Neural progenitor cell (in vitro differentiated cells): ENCODE results near the gene CYB5D1.

Experiments
- CTCF ChIP-seq: fragments of 200-600 bp; sonication (generic); IDR thresholded peaks from 2 replicates; pipeline ENCODE4 v1.5.1; 2017; ENCODE audit warnings: antibody characterized with exemption, mild to moderate bottlenecking
- EZH2phosphoT487 ChIP-seq: fragments of 200-600 bp; sonication (generic); IDR thresholded peaks from 2 replicates; pipeline ENCODE4 v1.6.1; 2017; ENCODE audit warnings: antibody characterized with exemption

DNA sequence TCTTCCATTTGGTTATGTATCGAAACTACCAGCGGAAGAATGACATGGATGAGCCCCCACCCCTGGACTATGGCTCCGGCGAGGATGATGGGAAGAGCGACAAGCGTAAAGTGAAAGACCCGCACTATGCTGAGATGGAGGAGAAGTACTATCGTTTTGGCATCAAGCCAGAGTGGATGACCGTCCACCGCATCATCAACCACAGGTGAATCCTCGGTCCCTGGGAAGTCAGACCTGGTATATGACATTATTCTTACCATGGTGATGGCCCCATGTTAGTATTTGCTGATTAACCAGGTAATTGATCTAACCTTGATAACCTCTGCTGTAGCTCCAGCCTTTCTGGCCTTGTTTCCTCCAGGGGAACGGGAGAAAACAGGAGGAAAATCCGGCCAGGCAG, 39.3 kb downstream of the CYB5D1 start:
- TF ChIP-seq EZH2phosphoT487: no peak
- TF ChIP-seq CTCF: no peak
